COLO829 (cell line): ENCODE data around the gene PTGER4.
A peak's percentile ranks its signal among the peaks of the same experiment; 100 is the strongest.

ENCODE experiments used
- DNase-seq: peaks from one replicate; pipeline ENCODE4 v3.0.0; 2012; ENCODE audit warnings: low spot score

The PTGER4 gene

GRCh38 chr5:40669606-40670390, 9.9 kb upstream of the PTGER4 start:
- DNase-seq = no peak

- DNase-seq = no peak
Observed at GRCh38 chr5:40672425-40672824, 7.3 kb upstream of the PTGER4 start.

- no peak for DNase-seq
Observed at GRCh38 chr5:40674661-40675235, 5.0 kb upstream of the PTGER4 start.

GRCh38 chr5:40675396-40676133, 4.2 kb upstream of the PTGER4 start:
- DNase-seq = no peak

GRCh38 chr5:40676613-40677343, 2.9 kb upstream of the PTGER4 start:
- no peak for DNase-seq

- no peak for DNase-seq
Observed at GRCh38 chr5:40677456-40677855, 2.3 kb upstream of the PTGER4 start.

- DNase-seq = no peak
Observed at GRCh38 chr5:40678026-40678425, 1.7 kb upstream of the PTGER4 start.

- no peak for DNase-seq
Observed at GRCh38 chr5:40678460-40679147, 1.1 kb upstream of the PTGER4 start.

GRCh38 chr5:40679148-40679912, 385 bp upstream of the PTGER4 start:
- peak; percentile 87 for DNase-seq

GRCh38 chr5:40680741-40681362, 1.1 kb downstream of the PTGER4 start:
- no peak for DNase-seq

- no peak for DNase-seq
Observed at GRCh38 chr5:40681363-40682153, 1.8 kb downstream of the PTGER4 start.

- DNase-seq = no peak
Observed at GRCh38 chr5:40682154-40683017, 2.7 kb downstream of the PTGER4 start.

- no peak for DNase-seq
Observed at GRCh38 chr5:40683305-40683704, 3.6 kb downstream of the PTGER4 start.

- no peak for DNase-seq
Observed at GRCh38 chr5:40685193-40685592, 5.5 kb downstream of the PTGER4 start.

GRCh38 chr5:40685976-40686486, 6.3 kb downstream of the PTGER4 start:
- DNase-seq = no peak

- DNase-seq = no peak
Observed at GRCh38 chr5:40687321-40687720, 7.6 kb downstream of the PTGER4 start.

- DNase-seq = peak; percentile 45
Observed at GRCh38 chr5:40688127-40688761, 8.5 kb downstream of the PTGER4 start.

- no peak for DNase-seq
Observed at GRCh38 chr5:40688996-40689395, 9.3 kb downstream of the PTGER4 start.
